HCT116 (cell line): ENCODE data around the gene CHML. TPM values are rescaled to one million over a fixed set of nuclear protein-coding genes. Genes with fewer than 3 reads are reported as not detected.

ENCODE experiments used
- ATAC-seq: fragments of 200-7000 bp; cut with Tn5 transposase; 2 replicates; pipeline ENCODE4 v1.9.1; 2020; ENCODE audit warnings: mild to moderate bottlenecking, moderate library complexity
- BruUV-seq: library from RNA; stranded (reverse); fragments of 400-500 nt; replicated peaks from 2 replicates; lab custom pipeline; 2021; lab: Mats Ljungman, UMichigan
- CTCF ChIA-PET: fragments of 300-600 bp; sonication (Branson Sonifier 250); formaldehyde crosslinking; loops from one replicate; lab custom pipeline; 2021; ENCODE audit warnings: antibody characterized with exemption; lab: Charles Lee
- POLR2A ChIA-PET: fragments of 300-600, 350-600 bp; sonication (Branson Sonifier 250); formaldehyde crosslinking; loops from one replicate; lab custom pipeline; 2021; ENCODE audit warnings: antibody characterized with exemption; lab: Charles Lee
- RAD21 ChIA-PET, 2 experiments: fragments of 300-600 bp; sonication (Branson Sonifier 250); formaldehyde crosslinking; loops; one replicate each; lab custom pipeline; 2023; ENCODE audit warnings: low total read pairs in 2 of 2; ENCODE audit not compliant: uncharacterized antibody in 2 of 2, unreplicated experiment in 2 of 2, low non-redundant PET in 1 of 2; lab: Charles Lee
- DNase-seq: peaks from one replicate; pipeline ENCODE4 v3.0.0-alpha.2; 2010; ENCODE audit warnings: low read depth, low spot score
- H2AFZ ChIP-seq: fragments of 200-600 bp; shearing (Covaris generic), sonication (generic); 2 replicates; pipeline ENCODE4 v1.6.1; 2017; ENCODE audit warnings: low read depth, mixed run types, mixed read lengths, antibody characterized with exemption, low read length; ENCODE audit not compliant: poor library complexity, severe bottlenecking
- H3K27ac ChIP-seq: 2 replicates; pipeline ENCODE4 v1.5.1; 2012; ENCODE audit warnings: low read depth, low read length
- H3K27me3 ChIP-seq: fragments of 200-600 bp; sonication (generic); 2 replicates; pipeline ENCODE4 v1.6.1; 2016; ENCODE audit warnings: mixed run types, low read length, mixed read lengths; ENCODE audit not compliant: insufficient read depth
- H3K36me3 ChIP-seq, 2 experiments: fragments of 200-500 bp in 1 of 2; fragments of 200-600 bp in 1 of 2; sonication (Bioruptor generic) in 1 of 2; sonication (generic) in 1 of 2; 2 replicates each; pipeline versions ENCODE4 v1.5.1 to v1.6.1; 2014 to 2016; ENCODE audit warnings: low read length in 2 of 2, inconsistent platforms in 1 of 2, mixed read lengths in 1 of 2, mixed run types in 1 of 2; ENCODE audit not compliant: insufficient read depth in 2 of 2, control insufficient read depth in 1 of 2
- H3K4me1 ChIP-seq, 2 experiments: fragments of 200-600 bp in 1 of 2; sonication (generic) in 1 of 2; 2 replicates each; pipeline versions ENCODE4 v1.5.1 to v1.6.1; 2012 to 2017; ENCODE audit warnings: low read length in 2 of 2, inconsistent platforms in 1 of 2, mild to moderate bottlenecking in 1 of 2, mixed read lengths in 1 of 2, mixed run types in 1 of 2, moderate library complexity in 1 of 2; ENCODE audit not compliant: insufficient read depth in 2 of 2, control insufficient read depth in 1 of 2
- H3K4me2 ChIP-seq: fragments of 200-600 bp; sonication (generic); 2 replicates; pipeline ENCODE4 v1.6.1; 2017; ENCODE audit warnings: mixed run types, low read length, mixed read lengths
- H3K4me3 ChIP-seq, 2 experiments: fragments of 200-600 bp in 1 of 2; sonication (generic) in 1 of 2; replicated peaks in 1 of 2; 2 replicates each; pipeline ENCODE4 v1.5.1; 2011 to 2016; ENCODE audit warnings: low read length in 2 of 2, control low read depth in 1 of 2, low read depth in 1 of 2, mild to moderate bottlenecking in 1 of 2, mixed read lengths in 1 of 2, mixed run types in 1 of 2
- H3K79me2 ChIP-seq: fragments of 200-600 bp; sonication (generic); 2 replicates; pipeline ENCODE4 v1.6.1; 2017; ENCODE audit warnings: mild to moderate bottlenecking, mixed run types, low read length, moderate library complexity, mixed read lengths; ENCODE audit not compliant: insufficient read depth
- H3K9ac ChIP-seq: fragments of 200-600 bp; sonication (generic); 2 replicates; pipeline ENCODE4 v1.6.1; 2016; ENCODE audit warnings: low read length, mixed read lengths
- H3K9me2 ChIP-seq: fragments of 200-600 bp; sonication (generic), shearing (Covaris generic); 2 replicates; pipeline ENCODE4 v1.6.1; 2017; ENCODE audit warnings: mixed run types, mild to moderate bottlenecking, moderate library complexity; ENCODE audit not compliant: insufficient read depth
- H3K9me3 ChIP-seq, 2 experiments: fragments of 200-500 bp in 1 of 2; fragments of 200-600 bp in 1 of 2; sonication (Bioruptor generic) in 1 of 2; sonication (generic) in 1 of 2; 2 replicates each; pipeline ENCODE4 v1.6.1; 2014 to 2017; ENCODE audit warnings: low read length in 2 of 2, mixed read lengths in 2 of 2, inconsistent platforms in 1 of 2, low read depth in 1 of 2, mild to moderate bottlenecking in 1 of 2, mixed run types in 1 of 2, moderate library complexity in 1 of 2; ENCODE audit not compliant: control insufficient read depth in 1 of 2, insufficient read depth in 1 of 2
- H4K20me1 ChIP-seq: fragments of 200-600 bp; sonication (generic), shearing (Covaris generic); 2 replicates; pipeline ENCODE4 v1.6.1; 2017; ENCODE audit warnings: mixed run types, mild to moderate bottlenecking, moderate library complexity; ENCODE audit not compliant: insufficient read depth
- EGR1 ChIP-seq: IDR thresholded peaks from 2 replicates; pipeline ENCODE4 v1.6.1; 2012; ENCODE audit warnings: low read depth
- EZH2phosphoT487 ChIP-seq: fragments of 200-600 bp; IDR thresholded peaks from 2 replicates; pipeline ENCODE4 v1.6.1; 2018; ENCODE audit warnings: antibody characterized with exemption, borderline replicate concordance
- POLR2AphosphoS5 ChIP-seq: IDR thresholded peaks from 2 replicates; pipeline ENCODE4 v1.6.1; 2011; ENCODE audit warnings: mild to moderate bottlenecking, low read depth, low read length, moderate library complexity
- SIN3A ChIP-seq: IDR thresholded peaks from 2 replicates; pipeline ENCODE4 v1.6.1; 2012; ENCODE audit warnings: low read depth
- SRF ChIP-seq: IDR thresholded peaks from 2 replicates; pipeline ENCODE4 v1.6.1; 2012; ENCODE audit warnings: low read depth
- YY1 ChIP-seq: IDR thresholded peaks from 2 replicates; pipeline ENCODE4 v1.6.1; 2011; ENCODE audit warnings: low read length, low read depth, moderate library complexity, mild to moderate bottlenecking; ENCODE audit not compliant: insufficient replicate concordance; ENCODE audit errors: extremely low read depth
- ZFX ChIP-seq: fragments of 450-650 bp; IDR thresholded peaks from 2 replicates; pipeline ENCODE4 v1.6.1; 2017
- ZNF274 ChIP-seq: fragments of 200-500 bp; sonication (Bioruptor generic); IDR thresholded peaks from 2 replicates; pipeline ENCODE4 v1.6.1; 2014; ENCODE audit warnings: mild to moderate bottlenecking, low read depth, low read length, inconsistent platforms
- intact Hi-C: fragments of 100-400 bp; cut with micrococcal nuclease; formaldehyde crosslinking; loops from 2 replicates; pipeline ENCODE4 v1.10.0; 2022
- total RNA-seq: library from RNA; stranded (reverse); gene quantifications from one replicate; pipeline ENCODE4 v1.2.1, GENCODE V29; 2021; ENCODE audit not compliant: unreplicated experiment
- TF ChIP-seq, protein P1 (sequence below), 3 experiments: fragments of 200-600 bp in 1 of 3; sonication (generic) in 1 of 3; IDR thresholded peaks in 2 of 3; conservative IDR thresholded peaks in 1 of 3; 2 replicates each; pipeline ENCODE4 v1.5.1; 2012 to 2017; ENCODE audit warnings: low read depth in 2 of 3, low read length in 2 of 3, antibody characterized with exemption in 1 of 3, borderline replicate concordance in 1 of 3, control low read depth in 1 of 3, mild to moderate bottlenecking in 1 of 3, mixed read lengths in 1 of 3, mixed run types in 1 of 3, moderate library complexity in 1 of 3; ENCODE audit not compliant: insufficient read depth in 1 of 3

The CHML gene
- total RNA-seq, 1 experiment from 2014 or later, result 9.7 TPM

DNA sequence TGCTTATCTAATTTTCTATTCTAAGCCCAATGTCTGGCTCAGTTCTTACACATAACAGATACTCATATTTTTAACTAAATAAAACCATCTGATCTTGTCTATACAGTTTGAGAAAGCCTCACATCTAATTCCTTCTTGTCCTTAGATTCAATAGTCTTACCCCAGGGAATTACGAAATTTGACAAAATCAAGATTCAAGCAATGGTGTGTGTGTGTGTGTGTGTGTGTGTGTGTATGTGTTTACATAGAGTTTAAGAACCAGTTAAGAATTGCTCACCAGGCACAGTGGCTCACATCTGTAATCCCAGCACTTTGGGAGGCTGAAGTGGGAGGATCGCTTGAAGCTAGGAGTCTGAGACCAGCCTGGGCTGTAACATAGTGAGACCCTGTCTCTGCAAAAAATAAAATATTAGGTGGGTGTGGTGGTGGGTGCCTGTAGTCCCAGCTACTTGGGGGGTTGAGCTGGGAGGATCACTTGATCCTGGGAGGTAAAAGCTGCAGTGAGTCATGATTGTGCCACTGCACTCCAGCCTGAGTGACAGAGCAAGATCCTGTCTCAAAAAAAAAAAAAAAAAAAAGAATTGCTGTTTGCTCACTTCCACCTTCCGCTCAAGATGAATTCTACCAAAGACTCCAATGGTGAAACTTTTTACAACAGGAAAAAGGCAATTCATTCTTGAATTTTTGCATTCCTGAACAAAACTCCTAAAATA, 18.1 kb upstream of the CHML start:
- H3K27me3 ChIP-seq, result no peaks in the 10 kb centered on the region
- DNase-seq (no peak), ATAC-seq (no peak)
- H4K20me1 ChIP-seq, result no peaks in the 10 kb centered on the region
- ChIA-PET CTCF (no interaction called here), RAD21 (no interaction called here), POLR2A (no interaction called here)
- H2AFZ ChIP-seq, result no peak overlapping the region
- no peak overlapping the region for H3K4me2 ChIP-seq
- intact Hi-C loops, result no loop called here
- no peaks in the 10 kb centered on the region for H3K36me3 ChIP-seq
- no peak overlapping the region for H3K4me3 ChIP-seq
- no peaks in the 10 kb centered on the region for H3K9me3 ChIP-seq
- H3K4me1 ChIP-seq, result no peaks in the 10 kb centered on the region
- no peak overlapping the region for H3K9ac ChIP-seq
- no peak overlapping the region for H3K27ac ChIP-seq
- no TSS peak for BruUV-seq
- H3K9me2 ChIP-seq, result no peaks in the 10 kb centered on the region
- TF ChIP-seq EZH2phosphoT487 (no peak), ZNF274 (no peak), POLR2AphosphoS5 (no peak), SIN3A (no peak), YY1 (no peak), SRF (no peak), EGR1 (no peak), ZFX (no peak)
- TF ChIP-seq, protein P1, sequence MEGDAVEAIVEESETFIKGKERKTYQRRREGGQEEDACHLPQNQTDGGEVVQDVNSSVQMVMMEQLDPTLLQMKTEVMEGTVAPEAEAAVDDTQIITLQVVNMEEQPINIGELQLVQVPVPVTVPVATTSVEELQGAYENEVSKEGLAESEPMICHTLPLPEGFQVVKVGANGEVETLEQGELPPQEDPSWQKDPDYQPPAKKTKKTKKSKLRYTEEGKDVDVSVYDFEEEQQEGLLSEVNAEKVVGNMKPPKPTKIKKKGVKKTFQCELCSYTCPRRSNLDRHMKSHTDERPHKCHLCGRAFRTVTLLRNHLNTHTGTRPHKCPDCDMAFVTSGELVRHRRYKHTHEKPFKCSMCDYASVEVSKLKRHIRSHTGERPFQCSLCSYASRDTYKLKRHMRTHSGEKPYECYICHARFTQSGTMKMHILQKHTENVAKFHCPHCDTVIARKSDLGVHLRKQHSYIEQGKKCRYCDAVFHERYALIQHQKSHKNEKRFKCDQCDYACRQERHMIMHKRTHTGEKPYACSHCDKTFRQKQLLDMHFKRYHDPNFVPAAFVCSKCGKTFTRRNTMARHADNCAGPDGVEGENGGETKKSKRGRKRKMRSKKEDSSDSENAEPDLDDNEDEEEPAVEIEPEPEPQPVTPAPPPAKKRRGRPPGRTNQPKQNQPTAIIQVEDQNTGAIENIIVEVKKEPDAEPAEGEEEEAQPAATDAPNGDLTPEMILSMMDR (IDR thresholded peaks at IDR 0.05 in 2 of 3, conservative IDR thresholded peaks at IDR 0.05 in 1 of 3; ENCODE audit: borderline replicate concordance in 1 of 3, insufficient read depth in 1 of 3, low read depth in 2 of 3, low read length in 2 of 3), result no peak
- TF ChIP-seq, all 23 proteins: peak for 0
- no peaks in the 10 kb centered on the region for H3K79me2 ChIP-seq
